Bronchial epithelial cell (primary cell): Measurements from ENCODE around the gene DHRS4. TPM values are rescaled to one million over a fixed set of nuclear protein-coding genes. Genes with fewer than 3 reads are reported as not detected.
A peak's percentile ranks its signal among the peaks of the same experiment; 100 is the strongest.

ENCODE experiments used
- DNase-seq: peaks from one replicate; pipeline ENCODE4 v3.0.0-alpha.2; 2010; ENCODE audit warnings: low read depth
- FAIRE-seq: peaks from 2 replicates; lab custom pipeline; 2011; peaks lifted over from hg19 to GRCh38; lab: Jason Lieb, UNC
- H3K27me3 ChIP-seq: 2 replicates; pipeline ENCODE4 v1.5.1; 2011; ENCODE audit warnings: low read length; ENCODE audit not compliant: control insufficient read depth, insufficient read depth
- H3K36me3 ChIP-seq: 2 replicates; pipeline ENCODE4 v1.5.1; 2011; ENCODE audit warnings: low read length; ENCODE audit not compliant: control insufficient read depth, insufficient read depth
- H3K4me3 ChIP-seq: 2 replicates; pipeline ENCODE4 v1.5.1; 2011; ENCODE audit warnings: mild to moderate bottlenecking, low read depth, low read length, control low read depth
- CTCF ChIP-seq: IDR thresholded peaks from 2 replicates; pipeline ENCODE4 v1.5.1; 2011; ENCODE audit warnings: mild to moderate bottlenecking, moderate library complexity, low read length, control low read depth, inconsistent platforms; ENCODE audit not compliant: insufficient read depth, severe bottlenecking
- total RNA-seq: library from RNA; depleted of rRNA; stranded (reverse); fragments of >200 nt; gene quantifications from 2 replicates; pipeline ENCODE4 v1.2.1, GENCODE V29; 2014

The DHRS4 gene
- 24.7 and 64.1 TPM in 2 replicates for total RNA-seq

DNA sequence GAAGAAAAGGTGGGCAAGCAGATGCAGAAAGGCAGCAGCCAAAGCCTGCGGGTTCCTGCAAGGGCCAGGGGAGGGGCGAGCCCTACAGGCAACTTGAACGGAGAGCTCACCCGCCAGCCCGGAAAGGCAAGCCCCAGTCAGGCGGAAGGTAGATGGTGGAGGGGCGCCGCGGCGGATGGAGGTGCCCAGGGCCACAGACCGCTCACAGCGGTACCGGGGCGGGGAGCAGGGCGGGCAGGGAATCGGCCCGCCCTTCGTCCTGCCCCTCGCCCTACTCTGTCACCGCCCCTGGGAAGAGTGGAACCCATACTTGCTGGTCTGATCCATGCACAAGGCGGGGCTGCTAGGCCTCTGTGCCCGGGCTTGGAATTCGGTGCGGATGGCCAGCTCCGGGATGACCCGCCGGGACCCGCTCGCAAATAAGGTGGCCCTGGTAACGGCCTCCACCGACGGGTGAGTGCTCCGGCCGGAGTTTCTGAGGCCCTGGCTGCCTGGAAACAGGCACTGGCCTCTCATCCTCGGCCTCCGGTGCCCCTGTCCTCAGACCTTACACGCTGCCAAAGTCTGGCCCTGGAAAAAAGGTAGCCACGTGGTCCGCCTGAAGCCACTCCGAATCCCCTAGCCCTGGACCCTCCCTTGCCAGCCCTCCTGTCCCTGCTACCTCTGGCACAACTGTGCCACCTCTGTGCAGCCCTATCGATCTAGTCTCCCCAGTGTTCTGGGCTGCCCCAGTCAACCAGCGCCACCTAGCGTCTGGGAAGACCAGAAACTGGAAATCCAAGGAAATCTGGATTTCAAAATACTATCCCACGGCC is at the start of gene DHRS4:
DHRS4 (plus strand) TSS at position 307 of the 815 bp plus-strand sequence; CDS start at position 326, 19 bp downstream.
- DNase-seq (peak; percentile 72), FAIRE-seq (no peak)
- H3K27me3 ChIP-seq: no peaks in the 10 kb centered on the region
- no peaks in the 10 kb centered on the region for H3K36me3 ChIP-seq
- TF ChIP-seq CTCF: peak; percentile 81
- peak within 1 kb of the TSS; percentile 93 for H3K4me3 ChIP-seq

GRCh38 chr14:23910101-23910875 is 43.3 kb upstream of the DHRS4 start:
- DNase-seq (peak; percentile 53), FAIRE-seq (no peak)
- H3K36me3 ChIP-seq: no peaks in the 10 kb centered on the region
- peak; percentile 92 for TF ChIP-seq CTCF
- H3K27me3 ChIP-seq: no peaks in the 10 kb centered on the region
- H3K4me3 ChIP-seq: no peak overlapping the region

DNA sequence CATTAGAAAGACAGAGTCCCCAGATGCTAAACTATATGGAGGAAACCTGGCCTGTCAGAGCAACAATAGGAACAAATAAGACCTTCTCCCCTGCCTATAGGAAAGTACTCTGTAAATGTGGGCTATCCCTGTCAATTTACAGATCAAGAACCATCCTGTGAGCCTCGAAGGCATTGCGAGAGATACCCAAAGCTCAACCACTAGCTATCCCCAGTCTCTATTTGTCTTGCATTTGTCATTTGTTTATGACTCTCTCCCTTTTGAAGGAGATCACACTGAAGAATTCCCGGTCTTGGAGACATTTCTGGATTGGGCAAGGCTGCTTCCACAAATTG is 42.7 kb upstream of the DHRS4 start:
- Histone ChIP-seq H3K4me3 (no peak overlapping the region), H3K27me3 (no peaks in the 10 kb centered on the region), H3K36me3 (no peaks in the 10 kb centered on the region)
- DNase-seq (no peak), FAIRE-seq (no peak)
- TF ChIP-seq CTCF: no peak

DNA sequence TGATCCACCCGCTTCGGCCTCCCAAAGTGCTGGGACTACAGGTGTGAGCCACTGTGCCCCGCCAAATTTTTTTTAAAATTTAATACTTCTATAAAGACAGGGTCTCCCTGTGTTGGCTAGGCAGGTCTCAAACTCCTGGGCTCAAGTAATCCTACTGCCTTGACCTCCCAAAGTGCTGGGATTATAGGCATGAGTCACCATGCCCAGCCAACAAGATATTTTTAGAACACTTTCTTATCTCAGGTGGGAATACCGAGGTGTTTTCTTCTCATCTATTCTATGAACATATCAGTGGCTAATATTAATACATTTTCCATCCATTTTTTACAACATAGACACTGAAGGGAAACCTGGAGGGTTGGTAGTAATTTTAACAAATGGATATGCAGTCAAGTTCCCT is 38.0 kb upstream of the DHRS4 start:
- no peak overlapping the region for H3K4me3 ChIP-seq
- DNase-seq: no peak
- H3K36me3 ChIP-seq: no peaks in the 10 kb centered on the region
- H3K27me3 ChIP-seq: peaks cover 2% of the 10 kb centered on the region
- TF ChIP-seq CTCF: no peak
- no peak for FAIRE-seq

DNA sequence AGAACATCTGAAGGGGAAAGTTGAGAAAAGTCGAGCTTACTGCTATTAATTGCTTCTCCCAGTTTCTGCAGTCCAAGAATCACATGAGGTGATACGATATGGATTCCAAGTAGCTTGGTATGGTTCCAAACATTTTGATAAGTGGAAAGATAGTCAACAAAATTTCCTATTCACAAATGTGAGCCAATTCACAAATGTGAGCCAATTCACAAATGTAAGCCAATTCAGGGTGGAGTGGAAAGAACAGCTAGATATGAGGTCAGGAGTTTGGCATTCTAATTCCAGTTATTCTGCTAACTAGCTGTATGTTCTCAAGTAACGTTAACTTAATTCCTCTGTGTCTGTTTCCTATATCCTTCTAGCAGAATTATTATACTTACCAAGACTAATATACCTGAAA is 37.6 kb upstream of the DHRS4 start:
- TF ChIP-seq CTCF: no peak
- no peaks in the 10 kb centered on the region for H3K36me3 ChIP-seq
- DNase-seq (no peak), FAIRE-seq (no peak)
- no peak overlapping the region for H3K4me3 ChIP-seq
- peaks cover 2% of the 10 kb centered on the region for H3K27me3 ChIP-seq
